Mucosa of descending colon (tissue), 3 donors: ENCODE results near the gene NRG2. TPM values are rescaled to one million over a fixed set of nuclear protein-coding genes. Genes with fewer than 3 reads are reported as not detected.
A peak's percentile ranks its signal among the peaks of the same experiment; 100 is the strongest.

Source experiments
- ATAC-seq: fragments of 200-7000 bp; cut with Tn5 transposase; one replicate; pipeline ENCODE4 v1.9.1; 2020; ENCODE audit warnings: mild to moderate bottlenecking, moderate library complexity
- DNase-seq, 3 donors: peaks; one replicate each; pipeline ENCODE4 v3.0.0-alpha.2; 2020
- H3K36me3 ChIP-seq: fragments of 200-600 bp; one replicate; pipeline ENCODE4 v1.8.0; 2021; ENCODE audit warnings: low read depth, mild to moderate bottlenecking
- H3K4me1 ChIP-seq: fragments of 200-600 bp; one replicate; pipeline ENCODE4 v1.8.0; 2021; ENCODE audit warnings: low read depth, mild to moderate bottlenecking
- H3K4me3 ChIP-seq: fragments of 200-600 bp; one replicate; pipeline ENCODE4 v1.8.0; 2021; ENCODE audit warnings: mild to moderate bottlenecking
- H3K9me3 ChIP-seq: fragments of 200-600 bp; one replicate; pipeline ENCODE4 v1.8.0; 2021; ENCODE audit warnings: mild to moderate bottlenecking
- CTCF ChIP-seq: fragments of 200-600 bp; IDR thresholded peaks from one replicate; pipeline ENCODE4 v1.8.0; 2022; ENCODE audit warnings: antibody characterized with exemption, mild to moderate bottlenecking
- intact Hi-C, 2 donors: fragments of 100-400 bp; cut with DNase I in 1 of 2; cut with micrococcal nuclease in 1 of 2; formaldehyde crosslinking; loops; one replicate each; pipeline versions ENCODE4 v1.11.0 to v1.11.1; 2022; cut with DNase I, micrococcal nuclease
- total RNA-seq, 3 donors: library from RNA; stranded (reverse); fragmentation: NEBNext Ultra II Directional in 2 of 3; extraction: Animal tissue kit (Norgen Biotek cat#: 25700) in 2 of 3; gene quantifications; one replicate each; pipeline versions ENCODE4 v1.2.1 to v1.2.4, GENCODE V29; 2021 to 2023
- donor health status: DM: no; HTN: no; CAD: no; lungs with moderate emphysema.
- donor health status: DM: no; HTN: no; CAD: no.
- donor health status: DM: no; HTN: yes; CAD: no.

Gene NRG2
- total RNA-seq, 3 donors from 2014 or later = 0.52 to 7.3 (median 0.89) TPM

GRCh38 chr5:139971202-139971725 is 71.8 kb downstream of the NRG2 start:
- Histone ChIP-seq H3K4me3 (no peak overlapping the region), H3K4me1 (no peaks in the 10 kb centered on the region), H3K9me3 (no peaks in the 10 kb centered on the region), H3K36me3 (no peaks in the 10 kb centered on the region)
- ATAC-seq (no peak), DNase-seq (no peak)
- no peak for TF ChIP-seq CTCF
- intact Hi-C loops = no loop called here

- TF ChIP-seq CTCF = no peak
- DNase-seq (no peak), ATAC-seq (no peak)
- intact Hi-C loops = loop anchor here (5.0 to 10.0 kb wide), 2 partner anchors 105 to 182 kb away; no protein-coding TSS in a partner anchor
- Histone ChIP-seq H3K4me1 (no peaks in the 10 kb centered on the region), H3K4me3 (no peak overlapping the region), H3K36me3 (no peaks in the 10 kb centered on the region), H3K9me3 (no peaks in the 10 kb centered on the region)
Observed at GRCh38 chr5:139969318-139969717, 73.8 kb downstream of the NRG2 start.

GRCh38 chr5:139968547-139969261 is 74.4 kb downstream of the NRG2 start:
- DNase-seq = peak; percentile 82 to 94 (median 93)
- peak; percentile 100 for ATAC-seq
- Histone ChIP-seq H3K36me3 (no peaks in the 10 kb centered on the region), H3K4me3 (no peak overlapping the region), H3K9me3 (no peaks in the 10 kb centered on the region), H3K4me1 (no peaks in the 10 kb centered on the region)
- intact Hi-C loops = loop anchor here (5.0 to 10.0 kb wide), 2 partner anchors 104 to 181 kb away; no protein-coding TSS in a partner anchor
- TF ChIP-seq CTCF = peak; percentile 98

- intact Hi-C loops = loop anchor here (5.0 to 10.0 kb wide), 2 partner anchors 103 to 180 kb away; no protein-coding TSS in a partner anchor
- no peak for TF ChIP-seq CTCF
- Histone ChIP-seq H3K4me1 (no peaks in the 10 kb centered on the region), H3K4me3 (no peak overlapping the region), H3K9me3 (no peaks in the 10 kb centered on the region), H3K36me3 (no peaks in the 10 kb centered on the region)
- DNase-seq (no peak), ATAC-seq (no peak)
Observed at GRCh38 chr5:139967353-139967752, 75.7 kb downstream of the NRG2 start.

- TF ChIP-seq CTCF = no peak
- intact Hi-C loops = loop anchor here (5.0 to 10.0 kb wide), 2 partner anchors 102 to 180 kb away; no protein-coding TSS in a partner anchor
- H3K4me3 ChIP-seq = no peak overlapping the region
- H3K36me3 ChIP-seq = no peaks in the 10 kb centered on the region
- DNase-seq (no peak), ATAC-seq (no peak)
- no peaks in the 10 kb centered on the region for H3K9me3 ChIP-seq
- no peaks in the 10 kb centered on the region for H3K4me1 ChIP-seq
Observed at GRCh38 chr5:139966856-139967255, 76.2 kb downstream of the NRG2 start.
